SIG-M5 treated with dmso at 0.1 percent for 504 hours (cell line): ENCODE results near the gene OXTR.

Experiments
- DNase-seq: peaks from one replicate; lab custom pipeline; 2025; ENCODE audit not compliant: unreplicated experiment; lab: John Stamatoyannopoulos, UW

Gene OXTR

DNA sequence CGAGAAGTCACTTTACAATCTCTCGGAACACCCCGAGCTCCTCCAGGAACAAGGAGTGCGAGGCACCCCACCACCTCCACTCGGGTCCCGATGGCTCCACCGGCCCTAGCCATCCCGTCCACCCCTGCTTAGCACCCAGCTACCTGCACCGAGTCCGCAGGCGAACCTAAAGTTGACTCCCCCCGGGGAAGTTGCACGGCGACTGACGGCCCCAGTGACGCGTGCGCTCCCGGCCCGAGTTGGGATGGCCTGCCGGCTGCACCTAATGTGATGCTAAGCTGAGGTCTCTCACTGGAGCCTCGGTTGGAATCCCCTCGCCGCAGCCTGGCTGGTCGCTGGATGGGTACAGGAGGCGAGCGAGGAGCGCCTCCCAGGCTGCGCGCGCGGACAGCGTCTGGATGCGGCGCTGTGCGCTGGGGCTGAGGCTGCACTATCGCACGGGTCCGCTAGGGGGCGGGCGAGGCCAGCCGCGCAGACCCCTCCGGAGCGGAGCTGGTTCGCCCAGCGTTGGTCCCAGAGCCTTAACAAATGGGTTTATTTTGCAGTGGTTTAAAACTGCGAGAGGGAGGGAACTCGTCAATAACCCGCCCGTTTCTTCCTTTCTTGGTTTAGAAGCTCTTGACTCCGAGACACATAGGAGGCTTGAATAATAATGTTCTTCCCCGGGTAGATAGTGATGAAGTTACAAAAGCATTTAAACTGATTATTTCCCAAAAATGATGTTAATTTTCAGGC lies at the start of gene OXTR:
Gene OXTR, minus strand, starts transcription at position 526 of the 735 bp plus-strand sequence. CDS start 1,426 bp downstream, outside the sequence.
- peak; percentile 12 for DNase-seq

- no peak for DNase-seq
Measured at GRCh38 chr3:8817486-8817885, 48.1 kb upstream of the OXTR start.

DNA sequence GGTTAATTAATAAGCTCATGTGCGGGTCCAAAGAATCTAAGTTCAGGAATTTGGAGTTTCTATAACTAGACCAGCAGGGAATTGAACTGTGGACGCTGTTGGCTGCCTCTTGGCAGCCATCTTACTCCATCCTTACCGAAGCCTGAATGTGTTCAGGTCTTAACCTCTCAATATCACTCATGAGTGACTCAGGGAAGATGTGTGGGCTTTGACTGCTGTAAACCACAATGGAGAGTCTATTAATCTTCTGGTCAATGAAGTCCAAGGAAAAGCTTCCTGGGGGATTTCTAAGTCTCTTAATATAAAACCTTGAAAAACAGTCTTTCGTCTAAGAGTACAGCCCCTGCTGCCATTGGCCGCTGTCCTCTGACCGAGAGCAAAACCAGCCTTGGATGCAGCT lies 46.7 kb upstream of the OXTR start:
- DNase-seq, result no peak

DNA sequence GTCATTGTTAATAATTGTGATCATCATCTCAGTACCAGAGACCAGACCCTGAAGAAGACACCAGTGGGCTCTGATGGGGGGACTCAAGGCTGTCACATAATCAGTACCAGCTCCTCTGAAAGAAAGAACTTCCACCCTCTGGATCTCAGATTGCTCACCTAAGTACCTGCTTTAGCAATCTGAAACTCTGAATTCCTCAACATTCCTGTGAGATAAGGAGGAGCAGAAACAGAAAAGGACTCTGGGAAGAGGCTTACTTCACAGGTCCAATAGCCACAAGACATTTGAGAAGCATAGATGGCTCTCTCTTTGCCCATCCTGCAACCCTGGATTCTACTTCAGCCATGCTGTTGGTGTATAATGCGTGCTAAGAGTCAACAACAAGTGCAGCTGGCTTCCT lies 44.0 kb upstream of the OXTR start:
- DNase-seq, result no peak

- DNase-seq, result no peak
Measured at GRCh38 chr3:8810561-8810960, 41.1 kb upstream of the OXTR start.

- no peak for DNase-seq
Measured at GRCh38 chr3:8805774-8806173, 36.4 kb upstream of the OXTR start.

- no peak for DNase-seq
Measured at GRCh38 chr3:8802256-8802655, 32.8 kb upstream of the OXTR start.

DNA sequence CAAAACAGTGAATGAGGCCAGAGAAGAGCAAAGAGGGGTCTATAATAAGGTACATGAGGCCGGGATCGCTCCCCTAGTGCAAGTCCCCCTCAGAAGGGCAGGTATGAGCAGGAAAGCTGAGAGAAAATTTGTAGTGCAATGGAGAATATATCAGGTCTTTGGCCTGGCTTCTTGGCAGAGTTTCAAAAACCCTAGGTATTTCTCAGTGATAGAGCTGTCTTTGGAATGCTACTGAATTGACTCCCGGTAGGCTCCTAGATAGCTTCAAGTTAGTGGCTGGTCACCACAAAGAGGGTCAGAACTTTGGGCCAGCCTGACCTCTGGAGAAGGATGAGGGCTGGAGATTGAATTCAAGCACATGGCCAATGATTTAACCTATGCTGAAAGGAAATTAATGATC lies 30.6 kb upstream of the OXTR start:
- DNase-seq, result no peak

DNA sequence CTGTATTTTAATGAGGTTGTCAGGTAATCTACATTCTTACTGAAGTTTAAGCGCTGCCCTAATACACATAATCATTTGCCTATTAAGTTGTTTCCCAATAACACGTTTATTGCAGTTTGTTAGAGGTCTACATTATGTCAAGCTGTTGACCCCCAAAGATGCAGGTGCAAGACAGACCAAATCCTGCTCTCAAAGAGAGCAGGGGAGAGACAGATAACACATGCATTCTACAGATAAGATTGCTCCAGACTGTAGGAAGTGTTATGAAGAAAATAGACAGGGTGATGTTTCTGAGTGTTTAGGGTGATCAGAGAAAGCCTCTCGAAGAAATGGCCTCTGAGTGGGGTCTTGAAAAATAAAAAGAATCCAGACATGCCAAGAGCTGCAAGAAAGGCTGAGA lies 24.8 kb upstream of the OXTR start:
- DNase-seq, result no peak

GRCh38 chr3:8793242-8793641 lies 23.8 kb upstream of the OXTR start:
- DNase-seq, result no peak

DNA sequence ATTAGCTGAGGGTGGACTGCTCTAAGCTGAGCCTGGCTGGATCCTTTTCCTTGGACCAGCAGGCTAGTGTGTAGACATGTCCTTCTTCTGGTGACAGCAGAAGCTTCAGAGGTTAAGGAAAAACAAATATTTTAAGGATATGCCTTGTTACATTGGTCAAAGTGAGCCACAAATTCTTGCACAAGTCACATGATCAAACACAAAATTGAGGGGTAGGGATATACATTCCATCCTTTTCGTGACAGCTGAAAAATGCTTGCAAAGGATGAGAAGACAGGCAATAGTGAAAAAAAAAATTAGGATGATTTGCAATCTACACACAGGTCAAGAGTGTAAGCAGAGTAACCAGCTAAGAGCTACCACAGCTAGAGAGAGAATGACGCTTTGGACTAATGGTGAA lies 21.1 kb upstream of the OXTR start:
- DNase-seq, result no peak

DNA sequence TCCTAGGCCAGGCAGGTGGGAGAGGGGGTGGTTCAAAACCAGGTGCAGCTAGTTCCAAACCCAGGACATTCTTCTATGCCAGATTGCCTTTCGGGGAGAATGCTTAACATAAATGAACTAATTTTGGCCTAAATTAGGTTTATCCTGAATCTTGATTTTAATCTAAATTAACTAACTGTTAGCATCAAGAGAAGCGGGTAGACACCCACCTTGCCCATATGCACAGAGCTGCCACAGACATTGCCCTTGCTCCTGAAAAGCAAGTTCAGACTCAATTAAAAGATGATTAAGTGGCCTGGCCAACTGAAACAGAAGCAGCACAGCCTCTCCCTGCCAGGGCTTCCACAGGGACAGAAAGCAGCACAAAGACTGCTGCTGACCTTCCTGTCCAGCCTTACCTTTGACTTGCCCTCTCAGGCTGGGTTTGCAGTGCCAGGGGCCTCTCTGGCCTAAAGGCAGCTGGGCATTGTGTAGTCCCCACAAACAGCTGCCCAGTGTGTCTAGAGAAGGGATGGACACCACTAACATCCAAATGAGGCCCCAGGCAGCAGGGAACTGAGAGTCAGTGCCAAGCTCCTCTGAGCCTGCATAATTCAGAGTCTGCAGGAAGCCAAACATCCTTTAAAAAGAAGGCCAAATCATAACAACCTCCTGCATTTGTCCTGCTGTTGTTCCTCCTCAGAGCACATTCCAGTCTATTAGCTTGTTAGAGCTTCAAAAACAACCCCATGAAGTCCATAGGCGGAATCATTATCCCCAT lies 15.4 kb upstream of the OXTR start:
- DNase-seq, result no peak

- DNase-seq, result peak; percentile 48
Measured at GRCh38 chr3:8780279-8780678, 10.9 kb upstream of the OXTR start.

DNA sequence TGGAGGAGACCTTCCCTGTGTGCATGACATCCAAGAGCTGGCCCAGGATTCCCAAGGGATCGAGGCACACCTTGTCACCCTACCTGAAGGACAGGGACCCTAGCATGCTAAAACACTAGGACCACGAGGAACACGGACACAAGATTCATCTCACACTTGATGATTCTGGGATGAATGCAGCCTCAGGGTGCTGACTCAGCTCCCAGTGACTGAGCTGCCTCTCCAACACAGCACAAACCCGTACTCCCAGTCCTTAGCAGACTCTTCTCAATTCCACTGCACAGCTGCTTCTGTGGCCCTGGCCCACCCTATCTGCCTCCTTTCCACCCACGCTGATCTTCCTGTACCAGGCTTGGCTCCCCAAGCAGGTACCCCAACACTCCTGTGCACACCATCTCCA lies 9.1 kb upstream of the OXTR start:
- no peak for DNase-seq

- no peak for DNase-seq
Measured at GRCh38 chr3:8777978-8778267, 8.5 kb upstream of the OXTR start.

- DNase-seq, result no peak
Measured at GRCh38 chr3:8777201-8777977, 8.0 kb upstream of the OXTR start.

GRCh38 chr3:8776406-8776805 lies 7.0 kb upstream of the OXTR start:
- DNase-seq, result no peak

GRCh38 chr3:8775602-8776001 lies 6.2 kb upstream of the OXTR start:
- no peak for DNase-seq

DNA sequence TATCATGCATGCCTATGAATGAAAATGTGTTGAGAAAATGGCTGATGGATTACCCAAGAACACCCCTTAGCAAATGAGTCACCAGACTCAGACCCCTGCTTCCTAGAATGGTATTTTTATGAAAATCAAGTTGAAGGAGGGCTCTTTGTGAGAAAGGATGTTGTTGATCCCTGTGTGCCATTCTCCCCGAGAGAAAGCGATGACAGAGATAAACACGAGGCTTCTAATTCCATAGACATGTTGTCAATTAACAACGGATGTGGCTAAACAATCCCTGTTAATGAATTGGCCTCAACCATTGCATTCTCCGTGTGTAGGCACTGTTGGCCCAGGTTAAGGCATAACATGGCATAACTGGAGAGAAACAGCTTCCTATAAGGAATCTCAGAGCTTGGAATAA lies 5.8 kb upstream of the OXTR start:
- DNase-seq, result no peak

DNA sequence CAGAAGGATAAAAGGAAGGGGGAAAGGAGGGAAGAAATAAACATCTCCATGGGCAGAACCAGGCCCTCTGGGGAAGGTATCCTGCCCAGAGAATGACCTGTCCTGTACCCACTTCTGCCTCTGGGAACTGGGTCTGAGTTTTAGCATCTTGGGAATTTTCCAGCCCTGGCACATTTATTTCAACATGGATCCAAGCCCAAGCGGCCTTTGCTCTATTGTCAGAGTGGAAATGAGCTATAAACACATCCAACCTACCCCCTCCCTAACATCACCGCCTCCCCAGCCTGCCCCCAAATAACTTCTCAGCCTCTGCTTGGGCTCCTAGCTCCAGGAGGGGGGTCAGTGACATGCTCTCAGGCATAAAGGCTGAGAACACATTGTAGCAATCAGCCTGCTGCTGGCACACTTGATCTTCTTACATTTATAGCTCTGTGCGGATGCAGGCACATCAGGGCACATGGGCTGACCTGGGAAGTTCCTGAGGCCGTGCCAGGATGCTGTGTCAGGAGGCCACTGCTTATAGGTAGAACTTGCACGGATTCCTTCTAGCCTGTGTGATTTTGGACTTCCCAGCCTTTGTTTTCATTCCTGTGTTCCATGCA lies 4.6 kb upstream of the OXTR start:
- no peak for DNase-seq

DNA sequence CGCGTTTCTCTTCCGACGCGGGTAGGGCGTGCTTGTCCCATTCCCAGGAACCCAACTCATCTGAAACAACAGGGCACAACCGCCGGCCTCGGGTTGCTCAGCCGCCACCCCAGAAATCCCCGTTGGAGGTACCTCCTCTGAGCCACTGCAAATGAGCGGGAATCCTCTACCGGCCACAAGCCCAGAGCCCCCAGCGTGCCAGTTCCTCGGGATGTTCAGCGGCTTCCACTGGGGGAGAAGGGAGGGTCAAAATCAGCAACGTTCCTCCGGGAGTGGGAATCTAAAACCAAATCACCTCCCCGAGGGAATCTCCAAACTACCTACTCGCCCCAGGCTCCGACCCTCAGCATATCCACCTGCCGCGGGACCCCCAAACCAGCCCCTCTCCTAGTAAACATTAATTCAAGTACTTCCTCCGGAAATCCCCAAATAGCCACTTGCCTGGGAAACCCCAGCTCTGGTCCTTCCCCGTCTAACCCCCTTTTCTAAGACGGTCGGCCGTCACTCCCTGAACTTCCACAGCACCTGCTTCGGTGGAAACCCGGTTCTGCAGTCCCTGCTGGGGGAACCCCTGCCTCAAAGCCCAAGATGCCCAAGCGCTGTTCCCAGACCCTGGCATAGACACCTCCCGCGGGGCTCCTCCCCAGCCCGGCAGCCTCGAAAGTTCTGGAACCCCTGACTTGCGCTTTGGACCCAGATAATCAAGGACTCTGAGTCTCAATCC lies 887 bp downstream of the OXTR start:
- DNase-seq, result no peak
